ENCODE results near the gene RAI14. TPM values are rescaled to one million over a fixed set of nuclear protein-coding genes. Genes with fewer than 3 reads are reported as not detected.

The RAI14 gene
- total RNA-seq, 1 experiment from 2014 or later, result 133 TPM

DNA sequence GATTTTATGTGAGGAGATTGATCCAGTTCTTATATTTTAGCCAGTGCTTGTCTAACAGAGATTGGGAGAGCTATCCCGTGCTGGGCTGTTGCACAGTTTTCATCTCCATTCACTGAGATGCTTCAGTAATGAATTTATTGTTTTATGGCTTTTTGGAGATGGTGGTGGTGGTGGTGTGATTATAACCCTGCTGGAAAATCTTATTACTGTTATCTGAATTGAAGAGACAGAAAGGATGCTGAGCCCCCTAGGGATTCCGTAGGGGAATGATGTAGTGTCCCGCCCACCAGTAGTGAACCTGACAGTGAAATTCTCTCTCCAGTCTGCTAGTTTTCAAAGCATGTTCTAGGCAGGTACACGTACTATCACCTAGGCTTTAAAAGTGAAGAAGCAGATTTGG, 1.9 kb downstream of the RAI14 start:
- H3K36me3 ChIP-seq (ENCODE audit: low read depth), result peaks cover 47% of the 10 kb centered on the region
- intact Hi-C loops (cut with micrococcal nuclease; ENCODE audit: unreplicated experiment), result loop anchor here (2.0 to 5.0 kb wide), 4 partner anchors 51 to 164 kb away; no protein-coding TSS in a partner anchor
- no peaks in the 10 kb centered on the region for H3K9me2 ChIP-seq (ENCODE audit: insufficient read depth)
- peak overlapping the region; percentile 82 for H3K4me3 ChIP-seq
- no peaks in the 10 kb centered on the region; the same call in 1 of the 2 replicates for H3K9me3 ChIP-seq (ENCODE audit: insufficient read depth, low read depth)
- no peak overlapping the region for H2AFZ ChIP-seq
- ChIA-PET CTCF (no interaction called here), POLR2A (ENCODE audit: unreplicated experiment) (interaction anchor here (0.5 kb wide), 1 partner anchor 71 kb away, joined by 4 read pairs; no protein-coding TSS in a partner anchor)
- H3K27me3 ChIP-seq (ENCODE audit: insufficient read depth, low read depth), result no peaks in the 10 kb centered on the region
- H3K79me2 ChIP-seq (ENCODE audit: low read depth), result peaks cover 66% of the 10 kb centered on the region
- peaks cover 41% of the 10 kb centered on the region for H4K20me1 ChIP-seq (ENCODE audit: insufficient read depth)
- TSS peak; percentile 23 for BruUV-seq (replicated peaks)
- H3K4me1 ChIP-seq (replicated peaks; ENCODE audit: insufficient read depth), result peaks cover 50% of the 10 kb centered on the region
- H3F3A ChIP-seq (ENCODE audit: insufficient read depth, low read depth), result peaks cover 40% of the 10 kb centered on the region; the same call in 1 of the 2 replicates
- peak overlapping the region; percentile 94 for H3K4me2 ChIP-seq
- no peak for DNase-seq
- H3K27ac ChIP-seq, result peak overlapping the region; percentile 87
- TF ChIP-seq, protein P1, sequence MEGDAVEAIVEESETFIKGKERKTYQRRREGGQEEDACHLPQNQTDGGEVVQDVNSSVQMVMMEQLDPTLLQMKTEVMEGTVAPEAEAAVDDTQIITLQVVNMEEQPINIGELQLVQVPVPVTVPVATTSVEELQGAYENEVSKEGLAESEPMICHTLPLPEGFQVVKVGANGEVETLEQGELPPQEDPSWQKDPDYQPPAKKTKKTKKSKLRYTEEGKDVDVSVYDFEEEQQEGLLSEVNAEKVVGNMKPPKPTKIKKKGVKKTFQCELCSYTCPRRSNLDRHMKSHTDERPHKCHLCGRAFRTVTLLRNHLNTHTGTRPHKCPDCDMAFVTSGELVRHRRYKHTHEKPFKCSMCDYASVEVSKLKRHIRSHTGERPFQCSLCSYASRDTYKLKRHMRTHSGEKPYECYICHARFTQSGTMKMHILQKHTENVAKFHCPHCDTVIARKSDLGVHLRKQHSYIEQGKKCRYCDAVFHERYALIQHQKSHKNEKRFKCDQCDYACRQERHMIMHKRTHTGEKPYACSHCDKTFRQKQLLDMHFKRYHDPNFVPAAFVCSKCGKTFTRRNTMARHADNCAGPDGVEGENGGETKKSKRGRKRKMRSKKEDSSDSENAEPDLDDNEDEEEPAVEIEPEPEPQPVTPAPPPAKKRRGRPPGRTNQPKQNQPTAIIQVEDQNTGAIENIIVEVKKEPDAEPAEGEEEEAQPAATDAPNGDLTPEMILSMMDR (conservative IDR thresholded peaks at IDR 0.05), result peak; percentile 36; the same call in 1 of the 2 replicates
- no peak for TF ChIP-seq EZH2 (IDR thresholded peaks at IDR 0.05; ENCODE audit: low read depth)

DNA sequence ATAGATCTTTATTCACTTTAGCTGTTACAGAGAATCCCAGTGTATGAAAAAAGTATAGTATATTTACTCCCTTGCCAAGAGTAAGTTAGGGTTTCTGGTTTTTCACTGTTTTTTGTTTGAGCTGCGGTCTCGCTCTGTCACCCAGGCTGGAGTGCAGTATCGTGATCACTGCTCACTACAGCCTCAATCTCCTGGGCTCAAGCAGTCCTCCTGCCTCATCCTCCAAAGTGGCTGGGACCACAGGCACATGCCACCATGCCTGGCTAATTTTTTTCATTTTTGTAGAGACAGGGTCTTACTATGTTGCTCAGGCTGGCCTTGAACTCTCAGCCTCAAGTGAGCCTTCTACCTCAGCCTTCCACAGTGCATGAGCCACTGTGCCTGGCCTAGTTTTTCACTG, 3.0 kb downstream of the RAI14 start:
- H3K36me3 ChIP-seq (ENCODE audit: low read depth), result peaks cover 56% of the 10 kb centered on the region
- H3K27me3 ChIP-seq (ENCODE audit: insufficient read depth, low read depth), result no peaks in the 10 kb centered on the region
- no peak overlapping the region for H3K27ac ChIP-seq
- DNase-seq, result no peak
- intact Hi-C loops (cut with micrococcal nuclease; ENCODE audit: unreplicated experiment), result loop anchor here (5.0 kb wide), 2 partner anchors 143 to 163 kb away; no protein-coding TSS in a partner anchor
- peaks cover 48% of the 10 kb centered on the region for H3K4me1 ChIP-seq (replicated peaks; ENCODE audit: insufficient read depth)
- no peaks in the 10 kb centered on the region for H3K9me2 ChIP-seq (ENCODE audit: insufficient read depth)
- CTCF ChIA-PET, result no interaction called here
- H3K9me3 ChIP-seq (ENCODE audit: insufficient read depth, low read depth), result no peaks in the 10 kb centered on the region; the same call in 1 of the 2 replicates
- H3F3A ChIP-seq (ENCODE audit: insufficient read depth, low read depth), result peaks cover 46% of the 10 kb centered on the region; the same call in 1 of the 2 replicates
- H3K4me3 ChIP-seq, result peak overlapping the region; percentile 82
- no TSS peak for BruUV-seq (replicated peaks)
- no peak for TF ChIP-seq EZH2 (IDR thresholded peaks at IDR 0.05; ENCODE audit: low read depth)
- TF ChIP-seq, protein P1 (conservative IDR thresholded peaks at IDR 0.05), result no peak
- POLR2A ChIA-PET (ENCODE audit: unreplicated experiment), result interaction anchor here (0.8 kb wide), 1 partner anchor 256 kb away, joined by 3 read pairs; no protein-coding TSS in a partner anchor
- H4K20me1 ChIP-seq (ENCODE audit: insufficient read depth), result peaks cover 46% of the 10 kb centered on the region
- peaks cover 77% of the 10 kb centered on the region for H3K79me2 ChIP-seq (ENCODE audit: low read depth)
- H3K4me2 ChIP-seq, result peak overlapping the region; percentile 94
- H2AFZ ChIP-seq, result no peak overlapping the region

DNA sequence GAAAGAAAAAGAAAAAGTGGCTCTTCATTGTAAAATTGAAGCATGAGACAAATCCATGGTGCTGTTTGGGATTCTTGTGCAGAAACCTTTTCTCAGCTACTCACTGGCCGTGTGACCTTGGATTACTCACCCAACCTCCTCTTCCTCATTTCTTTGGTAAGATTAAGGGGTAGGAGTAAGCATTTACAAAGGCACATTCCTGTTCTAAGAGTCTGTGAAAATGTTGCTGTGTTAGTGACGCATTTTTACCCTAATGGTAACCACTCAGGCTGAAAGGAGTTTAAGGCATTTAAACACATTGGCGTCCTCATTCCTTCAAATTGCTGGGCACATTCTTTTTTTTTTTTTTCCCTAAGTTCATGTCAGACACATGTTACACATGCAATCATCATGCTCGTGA, 4.3 kb downstream of the RAI14 start:
- no peaks in the 10 kb centered on the region for H3K27me3 ChIP-seq (ENCODE audit: insufficient read depth, low read depth)
- no peak for TF ChIP-seq EZH2 (IDR thresholded peaks at IDR 0.05; ENCODE audit: low read depth)
- TF ChIP-seq, protein P1 (conservative IDR thresholded peaks at IDR 0.05), result no peak
- ChIA-PET CTCF (no interaction called here), POLR2A (ENCODE audit: unreplicated experiment) (no interaction called here)
- H3K36me3 ChIP-seq (ENCODE audit: low read depth), result peaks cover 60% of the 10 kb centered on the region
- DNase-seq, result peak in 1 of 2 experiments; percentile 71
- no peak overlapping the region for H2AFZ ChIP-seq
- peaks cover 88% of the 10 kb centered on the region for H3K79me2 ChIP-seq (ENCODE audit: low read depth)
- no TSS peak for BruUV-seq (replicated peaks)
- intact Hi-C loops (cut with micrococcal nuclease; ENCODE audit: unreplicated experiment), result no loop called here
- H3K27ac ChIP-seq, result no peak overlapping the region
- peak overlapping the region; percentile 94; the same call in 1 of the 2 replicates for H3K4me2 ChIP-seq
- H3F3A ChIP-seq (ENCODE audit: insufficient read depth, low read depth), result peaks cover 33% of the 10 kb centered on the region; the same call in 1 of the 2 replicates
- H3K4me3 ChIP-seq, result no peak overlapping the region
- H3K9me2 ChIP-seq (ENCODE audit: insufficient read depth), result no peaks in the 10 kb centered on the region
- no peaks in the 10 kb centered on the region; the same call in 1 of the 2 replicates for H3K9me3 ChIP-seq (ENCODE audit: insufficient read depth, low read depth)
- peaks cover 39% of the 10 kb centered on the region for H3K4me1 ChIP-seq (replicated peaks; ENCODE audit: insufficient read depth)
- H4K20me1 ChIP-seq (ENCODE audit: insufficient read depth), result peaks cover 49% of the 10 kb centered on the region
